Measurements from ENCODE around the gene PCDHGA2. TPM values are rescaled to one million over a fixed set of nuclear protein-coding genes. Genes with fewer than 3 reads are reported as not detected.
"Not testable (repeated sequence)": the region's sequence is repeated elsewhere in the genome, so short reads cannot be mapped to it uniquely, and the experiment has no call there.

Gene PCDHGA2
- polyA plus RNA-seq (2013, experiment 1 of 2; ENCODE audit: insufficient read length) = 1.7 TPM
- 3.0 TPM for polyA plus RNA-seq (2013, experiment 2 of 2; ENCODE audit: insufficient read length)

- DNase-seq = peak; percentile 62
Observed at GRCh38 chr5:141338538-141339306, at the start of gene PCDHGA2. PCDHGA2 (plus strand) TSS chr5:141338760.

- DNase-seq = no peak
Observed at GRCh38 chr5:141298376-141298775, 40.2 kb upstream of the PCDHGA2 start.

- no peak for DNase-seq
Observed at GRCh38 chr5:141303756-141304155, 34.8 kb upstream of the PCDHGA2 start, which contains the start of gene SLC25A2. SLC25A2 (minus strand) TSS chr5:141304049; CDS start chr5:141303865, 184 bp downstream.

- DNase-seq = no peak
Observed at GRCh38 chr5:141306630-141307029, 31.9 kb upstream of the PCDHGA2 start.

- DNase-seq = no peak
Observed at GRCh38 chr5:141313711-141314110, 24.8 kb upstream of the PCDHGA2 start.

- not testable (repeated sequence) for DNase-seq
Observed at GRCh38 chr5:141316963-141317362, 21.6 kb upstream of the PCDHGA2 start.

GRCh38 chr5:141319202-141319601 is 19.4 kb upstream of the PCDHGA2 start:
- DNase-seq = no peak

- no peak for DNase-seq
Observed at GRCh38 chr5:141319699-141320098, 18.9 kb upstream of the PCDHGA2 start.

GRCh38 chr5:141320225-141321169 is 18.1 kb upstream of the PCDHGA2 start, which contains the start of gene TAF7:
TAF7 (minus strand) TSS chr5:141320784; CDS start chr5:141320044, 740 bp downstream.
- peak; percentile 91 for DNase-seq

- DNase-seq = no peak
Observed at GRCh38 chr5:141322261-141322660, 16.3 kb upstream of the PCDHGA2 start.

GRCh38 chr5:141326088-141326854 is 12.3 kb upstream of the PCDHGA2 start:
- peak; percentile 76 for DNase-seq

- DNase-seq = no peak
Observed at GRCh38 chr5:141328231-141328630, 10.3 kb upstream of the PCDHGA2 start.

GRCh38 chr5:141330299-141331080 is 8.1 kb upstream of the PCDHGA2 start, which contains the start of gene PCDHGA1:
PCDHGA1 (plus strand) TSS chr5:141330514.
- peak; percentile 43 for DNase-seq

- not testable (repeated sequence) for DNase-seq
Observed at GRCh38 chr5:141332571-141332970, 6.0 kb upstream of the PCDHGA2 start.

GRCh38 chr5:141340781-141341354 is 2.3 kb downstream of the PCDHGA2 start:
- DNase-seq = not testable (repeated sequence)

GRCh38 chr5:141342773-141343172 is 4.2 kb downstream of the PCDHGA2 start:
- no peak for DNase-seq

- peak; percentile 54 for DNase-seq
Observed at GRCh38 chr5:141343242-141343952, 4.8 kb downstream of the PCDHGA2 start, which contains the start of gene PCDHGA3. PCDHGA3 (plus strand) TSS chr5:141343829; CDS start chr5:141344034, 205 bp downstream.

- DNase-seq = no peak
Observed at GRCh38 chr5:141343953-141344463, 5.4 kb downstream of the PCDHGA2 start.

GRCh38 chr5:141345327-141345726 is 6.8 kb downstream of the PCDHGA2 start:
- no peak for DNase-seq

- DNase-seq = not testable (repeated sequence)
Observed at GRCh38 chr5:141346017-141346416, 7.5 kb downstream of the PCDHGA2 start.
